Measurements from ENCODE around the gene KRTAP22-1.

The KRTAP22-1 gene

DNA sequence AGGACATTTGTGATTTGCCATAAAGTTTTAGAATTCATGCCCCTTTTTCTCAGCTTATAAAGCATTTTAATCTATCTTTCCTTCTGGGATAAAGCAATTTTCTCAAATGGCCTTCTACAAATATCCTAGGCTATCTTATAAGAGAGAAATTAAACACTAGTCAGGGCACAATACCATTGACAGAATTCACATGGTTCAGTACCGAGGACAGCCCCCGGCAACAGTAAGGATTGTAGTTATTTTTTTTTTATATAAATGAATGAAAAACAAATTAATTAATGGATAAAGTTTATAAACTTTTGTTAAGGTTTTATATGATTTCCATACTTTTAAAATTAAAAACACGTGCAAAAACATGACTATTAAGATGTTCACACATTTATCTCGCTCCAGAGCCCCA, 27.2 kb downstream of the KRTAP22-1 start:
- no peak for DNase-seq

DNA sequence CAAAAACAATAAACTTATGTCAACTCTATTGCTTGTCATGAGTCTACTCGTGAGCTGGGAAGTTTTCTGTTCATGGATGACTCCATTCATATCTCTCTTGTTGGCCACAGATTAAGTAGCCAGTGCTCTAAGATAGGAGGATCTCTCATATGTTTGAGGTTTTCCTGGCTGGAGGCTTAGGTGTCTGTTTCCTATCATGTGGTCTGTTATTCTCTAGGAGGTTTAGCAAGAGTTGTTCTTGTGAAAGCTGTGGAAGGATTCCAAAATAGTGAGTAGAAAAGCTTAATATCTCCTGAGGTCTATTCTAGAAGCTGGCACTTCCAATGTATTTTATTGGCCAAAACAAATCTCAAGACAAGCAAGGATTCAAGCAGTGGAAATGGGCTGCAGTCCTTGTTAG, 28.3 kb downstream of the KRTAP22-1 start:
- no peak for DNase-seq

DNA sequence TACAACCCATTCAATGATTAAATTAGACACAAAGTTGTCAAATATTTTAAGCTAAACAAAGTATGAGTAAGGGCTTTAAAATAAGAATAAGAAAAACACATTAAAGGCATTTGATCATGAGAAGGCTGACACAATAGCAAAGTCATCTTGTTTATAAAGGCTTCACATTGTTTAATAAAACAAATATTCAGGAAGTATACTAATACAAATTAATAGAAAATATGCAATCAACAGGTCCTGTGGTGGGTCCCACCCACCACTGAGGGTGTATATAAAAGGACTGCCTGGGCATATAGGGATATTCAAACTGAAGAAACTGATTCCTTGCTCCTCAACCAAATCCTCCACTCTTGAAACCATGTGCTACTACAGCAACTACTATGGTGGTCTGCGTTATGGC, 34.0 kb downstream of the KRTAP22-1 start, which contains the start of gene KRTAP20-2:
Gene KRTAP20-2, plus strand, starts transcription at position 301 of the 400 bp plus-strand sequence. Its CDS starts 58 bp downstream, at position 359.
- DNase-seq: no peak

DNA sequence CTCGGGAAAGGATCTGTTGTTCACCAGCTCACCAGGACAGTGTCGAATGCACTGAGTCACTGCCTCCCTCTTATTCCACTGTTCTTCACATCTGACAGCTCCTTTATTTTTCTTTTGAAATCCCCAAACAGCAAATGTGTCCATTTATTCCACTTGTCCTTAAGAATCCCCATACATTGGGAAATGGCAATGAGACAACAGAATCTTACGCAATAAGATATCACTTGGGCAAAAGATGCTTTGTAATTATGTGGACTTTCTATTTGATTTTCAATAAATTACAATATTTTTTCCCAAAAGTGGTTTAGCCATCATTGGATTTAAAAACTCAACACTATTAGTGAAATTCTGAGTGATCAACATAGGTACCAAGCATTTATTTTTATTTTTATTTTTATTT, 37.8 kb downstream of the KRTAP22-1 start:
- no peak for DNase-seq

DNA sequence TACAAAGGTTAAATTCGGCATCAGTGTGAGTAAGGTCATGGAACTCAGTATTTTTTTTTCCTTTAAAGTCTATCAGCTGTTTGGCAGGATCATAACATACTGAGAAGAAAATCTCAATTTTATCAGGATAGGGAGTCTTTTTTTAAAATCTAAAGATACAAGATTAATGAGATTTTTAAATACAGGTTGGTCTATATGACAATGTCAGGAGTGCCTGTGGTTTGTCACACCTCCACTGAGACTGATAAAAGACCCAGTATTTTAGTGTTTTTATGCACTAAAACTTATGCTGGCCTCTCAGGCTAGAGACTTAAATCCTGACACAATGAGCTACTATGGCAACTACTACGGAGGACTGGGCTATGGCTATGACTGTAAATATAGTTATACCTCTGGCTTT, 41.7 kb downstream of the KRTAP22-1 start, which contains the start of gene KRTAP20-3:
Gene KRTAP20-3, plus strand, starts transcription at position 301 of the 400 bp plus-strand sequence.
- no peak for DNase-seq

DNA sequence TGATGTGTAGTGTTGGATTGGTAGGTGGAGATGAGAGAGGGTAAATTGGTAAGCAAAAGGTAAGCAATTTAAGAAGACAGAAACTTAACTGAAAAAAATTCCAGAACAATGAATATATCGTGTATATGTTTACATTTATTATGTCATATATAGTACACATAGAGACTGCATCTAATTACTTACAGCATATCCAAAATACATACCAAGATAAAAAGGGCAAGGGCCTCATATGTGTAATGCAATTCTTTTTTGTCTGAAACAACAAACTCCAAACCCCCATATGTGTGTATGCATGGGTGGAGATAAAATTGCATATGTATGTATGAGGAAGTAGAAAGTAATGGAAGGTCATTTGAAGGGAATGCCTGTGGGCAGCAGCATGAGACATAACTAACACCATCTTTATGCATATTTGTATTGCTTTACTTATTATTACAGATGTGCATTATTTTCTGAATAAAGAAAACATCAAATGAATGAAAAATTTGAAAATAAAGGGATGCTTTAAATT, 46.1 kb downstream of the KRTAP22-1 start:
- DNase-seq: no peak
